ENCODE measurements around the gene EDEM3.

DNA sequence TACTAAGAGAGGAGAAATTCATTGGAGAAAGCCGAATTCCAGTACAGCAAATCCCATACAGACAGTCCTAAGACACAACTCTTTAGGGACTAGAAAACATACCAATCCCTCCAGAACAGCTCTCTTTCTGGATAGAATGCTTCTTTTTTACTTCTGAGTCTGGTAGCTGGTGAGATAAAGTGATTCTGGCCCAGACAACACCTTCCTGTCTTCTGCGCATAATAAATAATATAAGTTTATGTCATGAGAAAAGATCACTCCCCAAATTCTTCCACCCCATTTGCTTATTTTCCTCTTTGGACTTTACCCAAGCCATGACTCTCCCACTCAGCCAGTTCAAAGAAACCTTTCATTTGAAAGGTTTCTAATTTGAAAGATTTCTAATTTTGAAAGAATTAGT is 98.4 kb downstream of the EDEM3 start:
- TF ChIP-seq, protein P1, sequence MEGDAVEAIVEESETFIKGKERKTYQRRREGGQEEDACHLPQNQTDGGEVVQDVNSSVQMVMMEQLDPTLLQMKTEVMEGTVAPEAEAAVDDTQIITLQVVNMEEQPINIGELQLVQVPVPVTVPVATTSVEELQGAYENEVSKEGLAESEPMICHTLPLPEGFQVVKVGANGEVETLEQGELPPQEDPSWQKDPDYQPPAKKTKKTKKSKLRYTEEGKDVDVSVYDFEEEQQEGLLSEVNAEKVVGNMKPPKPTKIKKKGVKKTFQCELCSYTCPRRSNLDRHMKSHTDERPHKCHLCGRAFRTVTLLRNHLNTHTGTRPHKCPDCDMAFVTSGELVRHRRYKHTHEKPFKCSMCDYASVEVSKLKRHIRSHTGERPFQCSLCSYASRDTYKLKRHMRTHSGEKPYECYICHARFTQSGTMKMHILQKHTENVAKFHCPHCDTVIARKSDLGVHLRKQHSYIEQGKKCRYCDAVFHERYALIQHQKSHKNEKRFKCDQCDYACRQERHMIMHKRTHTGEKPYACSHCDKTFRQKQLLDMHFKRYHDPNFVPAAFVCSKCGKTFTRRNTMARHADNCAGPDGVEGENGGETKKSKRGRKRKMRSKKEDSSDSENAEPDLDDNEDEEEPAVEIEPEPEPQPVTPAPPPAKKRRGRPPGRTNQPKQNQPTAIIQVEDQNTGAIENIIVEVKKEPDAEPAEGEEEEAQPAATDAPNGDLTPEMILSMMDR (IDR thresholded peaks at IDR 0.05): no peak
- no peak for TF ChIP-seq POLR2AphosphoS5 (IDR thresholded peaks at IDR 0.05)

Measured in gastroesophageal sphincter (tissue), 3 donors.